Measurements from ENCODE around the gene OPCML. TPM values are rescaled to one million over a fixed set of nuclear protein-coding genes. Genes with fewer than 3 reads are reported as not detected.

The OPCML gene
- total and polyA plus RNA-seq, 2 experiments from 2014 or later: 0.21 to 0.51 TPM

DNA sequence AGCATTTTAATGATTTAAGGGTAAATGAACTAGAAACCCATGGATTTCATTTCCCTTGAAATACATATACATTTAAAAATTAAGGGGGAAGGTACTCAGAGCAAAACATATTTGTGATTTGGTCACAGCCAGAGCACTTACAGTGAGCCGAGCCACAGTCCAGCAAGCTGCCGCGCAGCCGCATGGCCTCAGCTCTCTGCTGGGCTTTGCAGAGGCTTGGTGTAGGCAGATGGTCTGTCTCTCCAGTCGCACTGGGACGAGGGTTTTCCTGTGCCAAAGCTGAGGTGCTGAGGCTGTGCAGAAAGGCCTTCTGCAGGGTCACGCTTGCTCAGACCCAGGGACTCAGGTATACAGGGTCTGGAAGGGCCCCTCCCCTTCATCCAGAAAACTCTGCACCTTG lies 367.3 kb downstream of the OPCML start:
- DNase-seq (ENCODE audit: low read depth in 1 of 2, low spot score in 1 of 2): no peak
- Histone ChIP-seq H3K4me3 (no peak overlapping the region), H3K27ac (no peak overlapping the region), H3K4me1 (ENCODE audit: low read depth) (no peaks in the 10 kb centered on the region), H3K27me3 (peaks cover 4% of the 10 kb centered on the region), H3K9me3 (ENCODE audit: low read depth) (no peaks in the 10 kb centered on the region), H3K36me3 (no peaks in the 10 kb centered on the region)
- TF ChIP-seq, protein P1, sequence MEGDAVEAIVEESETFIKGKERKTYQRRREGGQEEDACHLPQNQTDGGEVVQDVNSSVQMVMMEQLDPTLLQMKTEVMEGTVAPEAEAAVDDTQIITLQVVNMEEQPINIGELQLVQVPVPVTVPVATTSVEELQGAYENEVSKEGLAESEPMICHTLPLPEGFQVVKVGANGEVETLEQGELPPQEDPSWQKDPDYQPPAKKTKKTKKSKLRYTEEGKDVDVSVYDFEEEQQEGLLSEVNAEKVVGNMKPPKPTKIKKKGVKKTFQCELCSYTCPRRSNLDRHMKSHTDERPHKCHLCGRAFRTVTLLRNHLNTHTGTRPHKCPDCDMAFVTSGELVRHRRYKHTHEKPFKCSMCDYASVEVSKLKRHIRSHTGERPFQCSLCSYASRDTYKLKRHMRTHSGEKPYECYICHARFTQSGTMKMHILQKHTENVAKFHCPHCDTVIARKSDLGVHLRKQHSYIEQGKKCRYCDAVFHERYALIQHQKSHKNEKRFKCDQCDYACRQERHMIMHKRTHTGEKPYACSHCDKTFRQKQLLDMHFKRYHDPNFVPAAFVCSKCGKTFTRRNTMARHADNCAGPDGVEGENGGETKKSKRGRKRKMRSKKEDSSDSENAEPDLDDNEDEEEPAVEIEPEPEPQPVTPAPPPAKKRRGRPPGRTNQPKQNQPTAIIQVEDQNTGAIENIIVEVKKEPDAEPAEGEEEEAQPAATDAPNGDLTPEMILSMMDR (IDR thresholded peaks at IDR 0.05; ENCODE audit: low read depth, low read length): no peak

DNA sequence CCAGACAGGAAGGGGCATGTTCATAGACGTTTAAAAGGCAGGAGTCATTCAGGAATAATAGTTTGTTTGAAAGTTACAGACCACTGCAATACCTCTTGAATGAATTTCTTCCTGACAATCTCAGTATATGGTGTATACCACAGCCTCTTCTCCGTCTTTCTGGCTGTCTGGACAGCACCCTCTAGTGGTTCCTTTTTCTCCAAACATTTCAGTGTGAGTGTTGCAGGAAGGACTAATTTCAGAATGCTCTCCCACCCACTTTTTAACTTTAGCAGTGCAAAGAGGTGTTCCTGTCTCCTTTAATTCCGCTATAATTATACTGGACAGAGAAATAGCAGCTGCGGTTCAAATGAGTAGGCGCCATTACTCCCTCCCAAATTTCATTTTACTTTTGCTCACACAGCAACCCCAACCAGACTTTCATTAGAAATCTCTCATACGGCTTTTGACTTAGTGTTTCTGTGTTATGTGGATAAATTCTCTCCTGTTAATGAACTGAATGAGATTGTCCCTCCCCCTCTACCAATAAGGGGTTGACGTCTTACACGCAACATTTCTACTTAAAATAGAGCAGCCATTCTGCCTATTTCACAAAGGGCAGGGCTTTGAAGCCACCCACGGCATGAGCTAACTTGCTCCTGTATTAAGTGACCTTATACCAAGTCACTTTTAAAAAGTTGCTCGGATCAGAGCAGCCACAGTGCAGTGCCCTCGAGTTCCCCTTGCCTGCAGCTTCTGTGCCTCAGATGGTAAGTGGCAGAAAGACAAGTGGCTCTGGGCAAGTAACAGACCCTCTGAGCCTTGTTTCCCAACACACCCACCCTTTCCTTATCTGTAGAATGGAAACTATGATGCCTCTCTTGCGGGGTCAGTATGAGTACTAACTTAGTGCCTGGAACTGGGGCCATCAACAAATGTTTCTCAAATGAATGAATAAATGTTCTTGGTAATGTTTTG lies 368.6 kb downstream of the OPCML start:
- Histone ChIP-seq H3K27me3 (peaks cover 10% of the 10 kb centered on the region), H3K9me3 (ENCODE audit: low read depth) (no peaks in the 10 kb centered on the region), H3K4me3 (no peak overlapping the region), H3K36me3 (no peaks in the 10 kb centered on the region), H3K4me1 (ENCODE audit: low read depth) (no peaks in the 10 kb centered on the region), H3K27ac (no peak overlapping the region)
- peak; percentile 61 to 71 for DNase-seq (ENCODE audit: low read depth in 1 of 2, low spot score in 1 of 2)
- TF ChIP-seq, protein P1 (IDR thresholded peaks at IDR 0.05; ENCODE audit: low read depth, low read length): peak; percentile 68

DNA sequence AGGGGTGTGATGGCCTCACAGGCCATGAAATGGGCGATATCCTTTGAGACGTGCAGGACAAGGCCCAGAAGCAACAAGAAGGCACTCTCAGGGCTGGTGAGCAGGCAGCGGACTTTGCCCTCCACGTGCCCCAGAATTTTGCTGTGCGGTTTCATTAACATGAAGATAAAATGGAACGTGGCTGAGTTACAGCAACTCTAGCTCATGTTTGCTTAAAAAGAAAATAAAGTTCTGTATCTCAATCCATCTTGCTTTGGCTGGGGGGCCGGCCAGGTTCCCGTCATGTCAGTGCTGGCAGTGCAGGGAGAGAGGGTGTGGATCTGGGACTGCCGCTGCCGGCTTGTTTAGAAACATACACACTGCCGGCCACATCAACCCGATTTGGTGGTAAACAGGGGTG lies 370.1 kb downstream of the OPCML start:
- TF ChIP-seq, protein P1 (IDR thresholded peaks at IDR 0.05; ENCODE audit: low read depth, low read length): no peak
- Histone ChIP-seq H3K4me1 (ENCODE audit: low read depth) (no peaks in the 10 kb centered on the region), H3K27ac (no peak overlapping the region), H3K27me3 (peaks cover 15% of the 10 kb centered on the region), H3K4me3 (no peak overlapping the region), H3K9me3 (ENCODE audit: low read depth) (no peaks in the 10 kb centered on the region), H3K36me3 (no peaks in the 10 kb centered on the region)
- DNase-seq (ENCODE audit: low read depth in 1 of 2, low spot score in 1 of 2): no peak

DNA sequence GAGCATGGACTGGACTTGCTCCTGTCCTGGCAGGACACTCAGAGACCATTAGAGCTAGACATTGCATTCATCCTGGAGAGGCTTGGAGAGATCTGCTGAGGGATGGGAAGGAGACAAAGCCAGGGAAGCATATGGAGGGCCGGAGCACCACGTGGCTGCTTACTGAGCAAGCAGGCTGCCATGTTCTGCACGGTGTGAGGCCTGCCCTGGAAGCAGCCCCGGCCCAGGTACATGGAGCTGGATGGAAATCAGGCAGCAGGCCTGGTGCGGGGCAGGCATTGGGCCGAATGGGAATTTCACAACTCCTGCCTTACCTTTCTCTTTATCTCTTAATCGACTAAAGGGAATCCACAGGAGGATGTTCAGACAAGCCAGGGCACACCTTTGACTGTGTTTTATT lies 371.5 kb downstream of the OPCML start:
- Histone ChIP-seq H3K9me3 (ENCODE audit: low read depth) (no peaks in the 10 kb centered on the region), H3K27me3 (peaks cover 25% of the 10 kb centered on the region), H3K4me1 (ENCODE audit: low read depth) (no peaks in the 10 kb centered on the region), H3K27ac (no peak overlapping the region), H3K36me3 (no peaks in the 10 kb centered on the region), H3K4me3 (no peak overlapping the region)
- DNase-seq (ENCODE audit: low read depth in 1 of 2, low spot score in 1 of 2): no peak
- TF ChIP-seq, protein P1 (IDR thresholded peaks at IDR 0.05; ENCODE audit: low read depth, low read length): no peak

DNA sequence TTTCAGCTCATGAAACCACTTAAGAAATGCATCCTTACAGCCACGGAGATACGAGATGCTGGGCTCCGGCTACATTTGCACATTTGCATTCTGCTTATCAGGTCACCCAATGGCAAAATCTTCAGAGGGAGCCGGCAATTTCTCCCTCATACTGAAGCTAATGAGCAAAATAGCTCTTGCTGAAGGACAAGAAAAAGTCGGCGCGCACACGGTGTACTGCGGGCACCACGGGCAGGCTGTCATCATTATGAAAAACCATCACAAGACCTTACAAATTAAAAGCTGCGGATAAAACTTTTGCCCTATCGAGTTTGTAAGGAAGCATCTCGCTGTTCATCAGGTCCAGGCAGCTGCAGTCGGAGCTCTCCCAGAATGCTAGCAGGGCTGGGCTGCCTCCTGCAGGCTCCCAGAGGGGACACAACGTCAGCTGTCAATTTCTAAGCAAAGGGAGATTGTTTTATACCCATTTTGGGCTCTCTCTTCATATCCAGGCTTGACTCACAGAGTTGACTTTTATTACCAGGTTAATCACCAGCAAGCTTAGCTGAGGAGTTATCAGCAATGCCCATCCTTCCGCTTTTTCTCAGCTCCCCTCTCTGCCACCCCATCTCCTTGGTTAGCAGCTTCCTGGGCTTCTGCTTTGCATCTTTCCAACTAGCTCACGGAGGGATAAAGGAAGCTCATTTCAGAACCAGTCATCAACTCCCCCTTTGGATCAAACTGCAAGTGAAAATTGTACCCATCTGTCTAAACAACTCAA lies 375.1 kb downstream of the OPCML start:
- Histone ChIP-seq H3K4me1 (ENCODE audit: low read depth) (no peaks in the 10 kb centered on the region), H3K36me3 (no peaks in the 10 kb centered on the region), H3K27ac (no peak overlapping the region), H3K9me3 (ENCODE audit: low read depth) (no peaks in the 10 kb centered on the region), H3K27me3 (peaks cover 33% of the 10 kb centered on the region), H3K4me3 (no peak overlapping the region)
- peak; percentile 1 to 56 for DNase-seq (ENCODE audit: low read depth in 1 of 2, low spot score in 1 of 2)
- TF ChIP-seq, protein P1 (IDR thresholded peaks at IDR 0.05; ENCODE audit: low read depth, low read length): no peak

All from cardiac muscle cell (in vitro differentiated cells and primary cell).